ENCODE measurements around the gene LAYN.
A peak's percentile ranks its signal among the peaks of the same experiment; 100 is the strongest.

The LAYN gene

GRCh38 chr11:111537336-111537860 lies 3.1 kb upstream of the LAYN start:
- DNase-seq (ENCODE audit: low read depth): no peak
- TF ChIP-seq, protein P1, sequence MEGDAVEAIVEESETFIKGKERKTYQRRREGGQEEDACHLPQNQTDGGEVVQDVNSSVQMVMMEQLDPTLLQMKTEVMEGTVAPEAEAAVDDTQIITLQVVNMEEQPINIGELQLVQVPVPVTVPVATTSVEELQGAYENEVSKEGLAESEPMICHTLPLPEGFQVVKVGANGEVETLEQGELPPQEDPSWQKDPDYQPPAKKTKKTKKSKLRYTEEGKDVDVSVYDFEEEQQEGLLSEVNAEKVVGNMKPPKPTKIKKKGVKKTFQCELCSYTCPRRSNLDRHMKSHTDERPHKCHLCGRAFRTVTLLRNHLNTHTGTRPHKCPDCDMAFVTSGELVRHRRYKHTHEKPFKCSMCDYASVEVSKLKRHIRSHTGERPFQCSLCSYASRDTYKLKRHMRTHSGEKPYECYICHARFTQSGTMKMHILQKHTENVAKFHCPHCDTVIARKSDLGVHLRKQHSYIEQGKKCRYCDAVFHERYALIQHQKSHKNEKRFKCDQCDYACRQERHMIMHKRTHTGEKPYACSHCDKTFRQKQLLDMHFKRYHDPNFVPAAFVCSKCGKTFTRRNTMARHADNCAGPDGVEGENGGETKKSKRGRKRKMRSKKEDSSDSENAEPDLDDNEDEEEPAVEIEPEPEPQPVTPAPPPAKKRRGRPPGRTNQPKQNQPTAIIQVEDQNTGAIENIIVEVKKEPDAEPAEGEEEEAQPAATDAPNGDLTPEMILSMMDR (conservative IDR thresholded peaks at IDR 0.05; ENCODE audit: control insufficient read depth, insufficient read depth, low read depth, low read length): no peak
- no peak overlapping the region for H3K4me3 ChIP-seq (ENCODE audit: control insufficient read depth, low read depth, low read length)

DNA sequence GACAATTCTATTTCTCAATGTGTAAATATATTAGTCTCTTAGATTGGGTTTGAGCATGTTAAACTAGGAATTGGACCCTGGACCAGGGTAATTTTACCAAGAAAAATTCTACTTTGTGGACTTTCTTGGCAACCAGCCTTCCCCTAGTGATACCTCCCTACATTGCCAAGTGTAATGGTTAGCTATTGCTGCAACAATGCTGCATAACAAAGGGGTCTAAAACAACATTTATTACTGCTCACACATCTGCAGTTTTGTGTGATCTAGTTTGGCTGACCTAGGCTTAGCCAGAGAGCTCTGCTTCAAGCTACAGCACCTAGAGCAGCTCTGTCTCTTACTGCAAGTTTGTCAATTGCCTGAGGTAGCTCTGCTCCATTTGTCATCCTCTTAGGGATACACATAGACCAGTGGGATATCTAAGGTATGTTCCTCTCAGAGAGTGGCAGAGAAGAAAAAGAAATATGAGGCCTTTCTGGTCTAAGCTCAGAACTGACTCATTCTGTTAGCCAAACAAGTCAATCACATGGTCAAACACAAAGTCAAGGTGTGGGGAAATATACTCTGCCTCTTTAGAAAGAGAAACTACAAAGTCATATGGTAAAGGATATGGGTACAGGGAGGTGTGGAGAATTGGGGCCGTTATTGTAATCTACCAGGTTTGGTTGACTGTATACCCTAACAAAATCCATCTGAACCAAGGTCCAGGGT lies 2.0 kb upstream of the LAYN start:
- DNase-seq (ENCODE audit: low read depth): no peak
- no peak overlapping the region for H3K4me3 ChIP-seq (ENCODE audit: control insufficient read depth, low read depth, low read length)
- TF ChIP-seq, protein P1 (conservative IDR thresholded peaks at IDR 0.05; ENCODE audit: control insufficient read depth, insufficient read depth, low read depth, low read length): no peak

- H3K4me3 ChIP-seq (ENCODE audit: control insufficient read depth, low read depth, low read length): peak overlapping the region; percentile 71
- no peak for DNase-seq (ENCODE audit: low read depth)
- TF ChIP-seq, protein P1 (conservative IDR thresholded peaks at IDR 0.05; ENCODE audit: control insufficient read depth, insufficient read depth, low read depth, low read length): no peak
Observed at GRCh38 chr11:111539426-111540113, 950 bp upstream of the LAYN start.

GRCh38 chr11:111540937-111541253 lies 375 bp downstream of the LAYN start:
- no peak for DNase-seq (ENCODE audit: low read depth)
- TF ChIP-seq, protein P1 (conservative IDR thresholded peaks at IDR 0.05; ENCODE audit: control insufficient read depth, insufficient read depth, low read depth, low read length): no peak
- H3K4me3 ChIP-seq (ENCODE audit: control insufficient read depth, low read depth, low read length): peak overlapping the region; percentile 71

DNA sequence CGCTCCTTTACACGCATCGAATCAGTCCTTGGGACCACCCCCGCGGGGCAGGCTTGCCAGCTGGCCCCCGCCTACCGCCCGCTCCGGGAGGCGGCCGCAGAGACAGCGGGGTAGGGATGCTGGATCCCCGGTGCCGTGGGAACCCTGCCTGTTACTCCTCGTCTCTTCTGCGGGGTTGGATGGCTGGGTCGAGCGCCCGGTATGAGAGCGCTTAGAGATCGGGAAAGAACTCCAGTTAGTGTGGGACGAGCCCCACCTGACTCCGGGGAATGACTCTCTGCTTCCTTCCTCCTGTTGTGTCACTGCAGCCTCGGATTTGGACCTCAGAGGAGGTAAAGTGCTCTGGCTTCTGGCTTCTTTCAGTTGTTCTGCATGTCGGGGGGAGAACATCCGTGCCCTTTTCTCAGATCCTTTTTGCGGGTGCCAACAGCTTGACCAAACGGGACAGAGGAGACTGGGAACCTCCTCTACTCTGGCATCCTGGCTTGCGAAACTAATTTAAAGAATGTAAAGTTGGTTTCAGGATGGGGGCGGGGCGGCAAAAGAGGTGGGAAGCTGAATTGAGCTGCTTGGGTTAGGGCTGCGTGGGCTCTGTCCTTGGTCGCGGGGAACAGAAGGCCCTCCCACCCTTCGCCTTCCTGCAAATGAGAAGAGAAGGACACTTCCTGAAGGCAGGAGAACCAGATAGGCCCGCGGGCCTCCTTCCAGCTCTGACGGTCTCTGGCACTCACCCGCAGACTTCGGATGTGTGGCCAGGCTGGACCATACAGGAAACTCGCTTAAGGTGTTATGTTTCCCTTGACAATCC lies 938 bp downstream of the LAYN start:
- peak overlapping the region; percentile 71 for H3K4me3 ChIP-seq (ENCODE audit: control insufficient read depth, low read depth, low read length)
- DNase-seq (ENCODE audit: low read depth): peak; percentile 74
- TF ChIP-seq, protein P1 (conservative IDR thresholded peaks at IDR 0.05; ENCODE audit: control insufficient read depth, insufficient read depth, low read depth, low read length): no peak

DNA sequence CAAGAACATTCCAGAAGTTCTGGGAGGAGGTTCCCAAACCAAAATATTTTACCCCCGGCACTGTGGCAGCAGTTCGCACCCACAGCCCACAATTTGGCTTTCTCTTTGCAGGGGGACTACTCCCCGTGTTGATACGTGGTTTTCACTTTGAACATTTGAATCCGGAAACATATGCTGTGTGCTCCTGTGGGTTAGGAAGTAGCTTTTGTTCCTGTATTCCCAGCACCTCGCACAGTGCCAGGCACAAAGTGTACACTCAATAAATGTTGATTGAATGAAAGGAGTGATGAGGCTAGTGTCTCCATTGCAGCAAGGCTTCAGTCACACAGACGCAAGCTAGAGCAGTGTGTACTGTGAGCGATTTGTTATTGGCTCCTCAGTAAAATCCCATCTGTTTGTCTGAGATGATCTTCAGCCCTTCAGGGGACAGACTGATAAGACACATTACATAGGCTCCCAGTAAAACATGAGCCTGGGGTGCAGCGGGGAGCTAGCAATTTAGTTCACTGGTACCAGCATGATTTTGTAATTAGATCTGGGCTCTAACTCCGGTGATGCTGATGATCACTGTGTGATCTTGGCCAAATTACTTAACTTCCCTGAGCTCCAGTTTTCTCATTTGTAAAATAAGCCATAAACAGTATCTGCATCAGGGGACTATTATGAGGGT lies 2.2 kb downstream of the LAYN start:
- TF ChIP-seq, protein P1 (conservative IDR thresholded peaks at IDR 0.05; ENCODE audit: control insufficient read depth, insufficient read depth, low read depth, low read length): no peak
- no peak overlapping the region for H3K4me3 ChIP-seq (ENCODE audit: control insufficient read depth, low read depth, low read length)
- DNase-seq (ENCODE audit: low read depth): no peak
